ENCODE results near the gene SNU13.
"Not testable (repeated sequence)": the region's sequence is repeated elsewhere in the genome, so short reads cannot be mapped to it uniquely, and the experiment has no call there.

SNU13 gene

GRCh38 chr22:41638124-41638523, 50.5 kb downstream of the SNU13 start:
- no peak for DNase-seq

- not testable (repeated sequence) for DNase-seq
These were observed 51.0 kb downstream of the SNU13 start for GRCh38 chr22:41637623-41638022.

- no peak for DNase-seq
These were observed 52.2 kb downstream of the SNU13 start for GRCh38 chr22:41636467-41636866.

GRCh38 chr22:41634610-41635009, 54.1 kb downstream of the SNU13 start:
- not testable (repeated sequence) for DNase-seq

- DNase-seq = not testable (repeated sequence)
These were observed 57.1 kb downstream of the SNU13 start for GRCh38 chr22:41631615-41632014.

- not testable (repeated sequence) for DNase-seq
These were observed 57.6 kb downstream of the SNU13 start for GRCh38 chr22:41631115-41631514.

GRCh38 chr22:41625577-41625976, 63.1 kb downstream of the SNU13 start:
- no peak for DNase-seq
